ENCODE data around the gene ST6GALNAC6. TPM values are rescaled to one million over a fixed set of nuclear protein-coding genes. Genes with fewer than 3 reads are reported as not detected.

ST6GALNAC6 gene
- total and polyA plus RNA-seq, 7 experiments from 2014 or later: 28.3 to 125 (median 86.9) TPM

DNA sequence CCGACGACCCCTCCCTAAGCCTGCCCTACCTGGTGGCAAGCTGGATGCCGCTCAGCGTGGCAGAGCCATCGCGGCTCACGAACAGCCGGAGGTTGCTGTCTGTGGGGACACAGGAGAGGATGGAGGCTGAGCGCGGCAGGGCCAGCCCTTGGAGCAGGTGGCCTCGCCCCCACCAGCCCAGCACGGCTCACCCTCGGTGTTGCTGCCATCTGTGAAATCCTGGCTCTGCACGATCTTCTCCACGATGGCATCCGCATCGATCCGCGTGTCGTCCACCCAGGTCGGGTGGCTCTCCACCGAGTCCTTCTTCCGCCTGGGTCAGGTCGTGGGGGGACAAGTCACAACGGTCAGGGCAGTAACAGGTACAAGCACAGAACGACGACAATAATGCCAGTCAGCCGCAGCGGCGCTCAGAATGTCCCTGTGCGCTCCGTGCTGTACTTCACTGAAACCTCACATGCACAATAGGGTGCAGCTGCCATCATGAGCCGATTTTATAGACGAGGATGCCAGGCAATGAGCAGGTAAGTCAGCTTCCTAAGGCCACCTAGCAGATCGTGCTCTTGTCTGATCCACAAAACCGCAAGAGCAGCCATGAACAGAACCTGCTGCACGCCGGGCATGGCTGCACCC is 45.3 kb upstream of the ST6GALNAC6 start:
- Histone ChIP-seq H3K27me3 (ENCODE audit: control insufficient read depth in 2 of 2, insufficient read depth in 2 of 2, low read length in 2 of 2) (no peaks in the 10 kb centered on the region), H3K9me3 (ENCODE audit: control insufficient read depth in 2 of 3, low read length in 3 of 3) (no peaks in the 10 kb centered on the region), H3K4me1 (ENCODE audit: control insufficient read depth in 2 of 2, insufficient read depth in 2 of 2, low read length in 2 of 2) (peaks cover 8 to 18% of the 10 kb centered on the region in 2 donors), H3K27ac (ENCODE audit: low read depth, low read length) (no peak overlapping the region), H3K4me3 (ENCODE audit: low read length) (no peak overlapping the region), H3K36me3 (ENCODE audit: control insufficient read depth in 2 of 3, insufficient read depth in 3 of 3, low read length in 3 of 3) (peaks cover 19 to 97% (median 39%) of the 10 kb centered on the region in 3 experiments)
- peaks cover 0 to 52% (median 33%) of the 10 kb centered on the region in 5 donors for H3K36me3 Mint-ChIP-seq
- peak overlapping the region in 3 of 10 donors; percentile 32 to 43 (median 36) for H3K4me3 Mint-ChIP-seq
- DNase-seq: no peak
- ChIA-PET POLR2A (interaction anchor here (1.0 to 61.3 kb wide), 6 partner anchors 9 to 120 kb away, joined by 3 to 1719 read pairs (median 11); partner anchors contain the start of gene EEIG1), CTCF (interaction anchor here (0.7 to 7.2 kb wide), 11 partner anchors 9 to 149 kb away, joined by 3 to 110 read pairs (median 5); no protein-coding TSS in a partner anchor)
- H3K27me3 Mint-ChIP-seq: no peaks in the 10 kb centered on the region
- intact Hi-C loops (cut with micrococcal nuclease): loop anchor here in 1 of 2 donors (5.0 kb wide), 1 partner anchor 38 kb away; the partner anchor contains the start of gene EEIG1
- no peak for ATAC-seq
- peaks cover 0 to 9% (median 0%) of the 10 kb centered on the region in 11 donors for H3K9me3 Mint-ChIP-seq
- peaks cover 21 to 67% (median 43%) of the 10 kb centered on the region in 7 donors for H3K4me1 Mint-ChIP-seq
- H3K27ac Mint-ChIP-seq: peak overlapping the region in 8 of 9 donors; percentile 68 to 97 (median 79)

- peaks cover 18 to 91% (median 38%) of the 10 kb centered on the region in 3 experiments for H3K36me3 ChIP-seq (ENCODE audit: control insufficient read depth in 2 of 3, insufficient read depth in 3 of 3, low read length in 3 of 3)
- ATAC-seq (peak; percentile 90), DNase-seq (peak; percentile 57 to 79 (median 72))
- ChIA-PET POLR2A (interaction anchor here (0.6 to 61.3 kb wide), 10 partner anchors 10 to 149 kb away, joined by 3 to 1719 read pairs (median 6); partner anchors contain the start of gene EEIG1), CTCF (interaction anchor here (0.6 to 7.2 kb wide), 17 partner anchors 10 to 163 kb away, joined by 3 to 110 read pairs (median 4); no protein-coding TSS in a partner anchor)
- Mint-ChIP-seq H3K27ac (peak overlapping the region; percentile 70 to 97 (median 88)), H3K9me3 (peaks cover 0 to 9% (median 0%) of the 10 kb centered on the region in 11 donors), H3K4me3 (peak overlapping the region in 5 of 10 donors; percentile 7 to 47 (median 25)), H3K4me1 (peaks cover 21 to 58% (median 42%) of the 10 kb centered on the region in 7 donors), H3K36me3 (peaks cover 0 to 51% (median 32%) of the 10 kb centered on the region in 5 donors), H3K27me3 (no peaks in the 10 kb centered on the region)
- intact Hi-C loops (cut with micrococcal nuclease): loop anchor here (1.0 to 5.0 kb wide), 6 partner anchors 27 to 173 kb away; partner anchors contain the start of gene EEIG1 (in 2 of the 2)
- H3K27me3 ChIP-seq (ENCODE audit: control insufficient read depth in 2 of 2, insufficient read depth in 2 of 2, low read length in 2 of 2): no peaks in the 10 kb centered on the region
- peaks cover 4 to 12% of the 10 kb centered on the region in 2 donors for H3K4me1 ChIP-seq (ENCODE audit: control insufficient read depth in 2 of 2, insufficient read depth in 2 of 2, low read length in 2 of 2)
- H3K27ac ChIP-seq (ENCODE audit: low read depth, low read length): peak overlapping the region; percentile 22
- no peak overlapping the region for H3K4me3 ChIP-seq (ENCODE audit: low read length)
- no peaks in the 10 kb centered on the region for H3K9me3 ChIP-seq (ENCODE audit: control insufficient read depth in 2 of 3, low read length in 3 of 3)
Measured at GRCh38 chr9:127943731-127944144, 44.3 kb upstream of the ST6GALNAC6 start.

- intact Hi-C loops (cut with micrococcal nuclease): loop anchor here (1.0 to 5.0 kb wide), 6 partner anchors 28 to 174 kb away; partner anchors contain the start of gene EEIG1 (in 2 of the 2)
- Mint-ChIP-seq H3K9me3 (peaks cover 0 to 9% (median 0%) of the 10 kb centered on the region in 11 donors), H3K4me1 (peaks cover 22 to 59% (median 41%) of the 10 kb centered on the region in 7 donors), H3K27ac (peak overlapping the region; percentile 55 to 97 (median 88)), H3K36me3 (peaks cover 0 to 45% (median 29%) of the 10 kb centered on the region in 5 donors), H3K4me3 (peak overlapping the region in 3 of 10 donors; percentile 19 to 44 (median 26)), H3K27me3 (no peaks in the 10 kb centered on the region)
- ChIA-PET CTCF (interaction anchor here (0.6 to 7.2 kb wide), 20 partner anchors 11 to 164 kb away, joined by 3 to 110 read pairs (median 4); no protein-coding TSS in a partner anchor), POLR2A (interaction anchor here (0.7 to 61.3 kb wide), 13 partner anchors 11 to 105 kb away, joined by 3 to 1719 read pairs (median 6); partner anchors contain the start of genes EEIG1 and PIP5KL1)
- H3K36me3 ChIP-seq (ENCODE audit: control insufficient read depth in 2 of 3, insufficient read depth in 3 of 3, low read length in 3 of 3): peaks cover 18 to 85% (median 32%) of the 10 kb centered on the region in 3 experiments
- H3K27me3 ChIP-seq (ENCODE audit: control insufficient read depth in 2 of 2, insufficient read depth in 2 of 2, low read length in 2 of 2): no peaks in the 10 kb centered on the region
- H3K9me3 ChIP-seq (ENCODE audit: control insufficient read depth in 2 of 3, low read length in 3 of 3): no peaks in the 10 kb centered on the region
- H3K4me3 ChIP-seq (ENCODE audit: low read length): no peak overlapping the region
- H3K27ac ChIP-seq (ENCODE audit: low read depth, low read length): peak overlapping the region; percentile 16
- H3K4me1 ChIP-seq (ENCODE audit: control insufficient read depth in 2 of 2, insufficient read depth in 2 of 2, low read length in 2 of 2): peaks cover 7 to 9% of the 10 kb centered on the region in 2 donors
- no peak for DNase-seq
- no peak for ATAC-seq
Measured at GRCh38 chr9:127943011-127943662, 43.7 kb upstream of the ST6GALNAC6 start.

- ChIA-PET POLR2A (interaction anchor here (0.8 to 61.3 kb wide), 11 partner anchors 10 to 97 kb away, joined by 3 to 1719 read pairs (median 5); partner anchors contain the start of genes EEIG1 and PIP5KL1), CTCF (interaction anchor here (0.6 to 7.2 kb wide), 15 partner anchors 9 to 165 kb away, joined by 3 to 110 read pairs (median 4); no protein-coding TSS in a partner anchor)
- H3K36me3 Mint-ChIP-seq: peaks cover 0 to 38% (median 27%) of the 10 kb centered on the region in 5 donors
- H3K9me3 Mint-ChIP-seq: peaks cover 0 to 15% (median 0%) of the 10 kb centered on the region in 11 donors
- peak overlapping the region in 4 of 10 donors; percentile 19 to 44 (median 30) for H3K4me3 Mint-ChIP-seq
- no peaks in the 10 kb centered on the region for H3K27me3 ChIP-seq (ENCODE audit: control insufficient read depth in 2 of 2, insufficient read depth in 2 of 2, low read length in 2 of 2)
- ATAC-seq (peak; percentile 65), DNase-seq (peak in 7 of 9 donors; percentile 43 to 62 (median 54))
- peaks cover 20 to 60% (median 42%) of the 10 kb centered on the region in 7 donors for H3K4me1 Mint-ChIP-seq
- H3K27ac ChIP-seq (ENCODE audit: low read depth, low read length): peak overlapping the region; percentile 41
- no peak overlapping the region for H3K4me3 ChIP-seq (ENCODE audit: low read length)
- no peaks in the 10 kb centered on the region for H3K9me3 ChIP-seq (ENCODE audit: control insufficient read depth in 2 of 3, low read length in 3 of 3)
- peaks cover 0 to 4% (median 0%) of the 10 kb centered on the region in 5 donors for H3K27me3 Mint-ChIP-seq
- peaks cover 11 to 14% of the 10 kb centered on the region in 2 donors for H3K4me1 ChIP-seq (ENCODE audit: control insufficient read depth in 2 of 2, insufficient read depth in 2 of 2, low read length in 2 of 2)
- peaks cover 14 to 78% (median 25%) of the 10 kb centered on the region in 3 experiments for H3K36me3 ChIP-seq (ENCODE audit: control insufficient read depth in 2 of 3, insufficient read depth in 3 of 3, low read length in 3 of 3)
- intact Hi-C loops (cut with micrococcal nuclease): loop anchor here (1.0 to 5.0 kb wide), 6 partner anchors 28 to 174 kb away; partner anchors contain the start of gene EEIG1 (in 2 of the 2)
- H3K27ac Mint-ChIP-seq: peak overlapping the region; percentile 55 to 97 (median 86)
Measured at GRCh38 chr9:127942216-127943010, 43.0 kb upstream of the ST6GALNAC6 start.

DNA sequence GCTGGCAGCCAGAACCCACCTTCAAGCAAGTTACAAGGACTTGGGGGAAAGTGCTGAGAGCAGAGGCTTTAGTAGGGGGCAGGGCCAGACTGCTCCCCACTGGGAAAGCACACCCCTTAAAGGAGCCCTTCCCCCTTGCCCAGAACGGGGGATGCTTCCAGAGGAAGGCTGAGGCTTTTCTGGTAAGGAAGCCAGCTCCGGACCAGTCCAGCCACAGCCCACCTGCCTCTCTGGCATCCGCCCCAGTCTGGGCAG is 42.5 kb upstream of the ST6GALNAC6 start:
- peak overlapping the region in 6 of 9 donors; percentile 43 to 86 (median 78) for H3K27ac Mint-ChIP-seq
- no peaks in the 10 kb centered on the region for H3K9me3 ChIP-seq (ENCODE audit: control insufficient read depth in 2 of 3, low read length in 3 of 3)
- no peak overlapping the region for H3K4me3 ChIP-seq (ENCODE audit: low read length)
- H3K4me3 Mint-ChIP-seq: no peak overlapping the region
- peaks cover 25 to 60% (median 43%) of the 10 kb centered on the region in 7 donors for H3K4me1 Mint-ChIP-seq
- ChIA-PET CTCF (interaction anchor here (0.9 to 7.2 kb wide), 13 partner anchors 9 to 165 kb away, joined by 3 to 110 read pairs (median 5); no protein-coding TSS in a partner anchor), POLR2A (interaction anchor here (1.2 to 61.3 kb wide), 9 partner anchors 11 to 97 kb away, joined by 3 to 1719 read pairs (median 5); partner anchors contain the start of genes EEIG1 and PIP5KL1)
- ATAC-seq (no peak), DNase-seq (no peak)
- peak overlapping the region; percentile 41 for H3K27ac ChIP-seq (ENCODE audit: low read depth, low read length)
- H3K4me1 ChIP-seq (ENCODE audit: control insufficient read depth in 2 of 2, insufficient read depth in 2 of 2, low read length in 2 of 2): peaks cover 14 to 19% of the 10 kb centered on the region in 2 donors
- peaks cover 0 to 18% (median 0%) of the 10 kb centered on the region in 11 donors for H3K9me3 Mint-ChIP-seq
- H3K27me3 Mint-ChIP-seq: peaks cover 0 to 4% (median 0%) of the 10 kb centered on the region in 5 donors
- H3K36me3 Mint-ChIP-seq: peaks cover 0 to 36% (median 24%) of the 10 kb centered on the region in 5 donors
- H3K27me3 ChIP-seq (ENCODE audit: control insufficient read depth in 2 of 2, insufficient read depth in 2 of 2, low read length in 2 of 2): no peaks in the 10 kb centered on the region
- H3K36me3 ChIP-seq (ENCODE audit: control insufficient read depth in 2 of 3, insufficient read depth in 3 of 3, low read length in 3 of 3): peaks cover 13 to 73% (median 22%) of the 10 kb centered on the region in 3 experiments
- intact Hi-C loops (cut with micrococcal nuclease): loop anchor here (2.0 to 5.0 kb wide), 4 partner anchors 29 to 175 kb away; partner anchors contain the start of gene EEIG1 (in 2 of the 2)

All from naive thymus-derived CD4-positive, alpha-beta T cell (primary cell).